ENCODE measurements around the gene SH2D6.
A peak's percentile ranks its signal among the peaks of the same experiment; 100 is the strongest.
"Not testable (repeated sequence)": the region's sequence is repeated elsewhere in the genome, so short reads cannot be mapped to it uniquely, and the experiment has no call there.

SH2D6 gene

GRCh38 chr2:85401844-85402243 lies 16.7 kb upstream of the SH2D6 start:
- no peak overlapping the region for H3K4me3 ChIP-seq (replicated peaks in 1 of 2; ENCODE audit: low read depth in 2 of 2, low read length in 2 of 2)
- no peak for TF ChIP-seq CTCF (IDR thresholded peaks at IDR 0.05; ENCODE audit: low read depth, low read length)
- DNase-seq (ENCODE audit: low read depth in 2 of 2) = no peak

- H3K4me3 ChIP-seq (replicated peaks in 1 of 2; ENCODE audit: low read depth in 2 of 2, low read length in 2 of 2) = no peak overlapping the region
- TF ChIP-seq CTCF (IDR thresholded peaks at IDR 0.05; ENCODE audit: low read depth, low read length) = no peak
- DNase-seq (ENCODE audit: low read depth in 2 of 2) = peak in 1 of 2 donors; percentile 24
Measured at GRCh38 chr2:85405201-85406059, 13.1 kb upstream of the SH2D6 start.

- no peak for DNase-seq (ENCODE audit: low read depth in 2 of 2)
- H3K4me3 ChIP-seq (replicated peaks in 1 of 2; ENCODE audit: low read depth in 2 of 2, low read length in 2 of 2) = no peak within 1 kb of the TSS
- TF ChIP-seq CTCF (IDR thresholded peaks at IDR 0.05; ENCODE audit: low read depth, low read length) = no peak
Measured at GRCh38 chr2:85409845-85410583, 8.5 kb upstream of the SH2D6 start, which contains the start of gene CAPG. TSS of gene CAPG (minus strand) at chr2:85410366. CDS start at chr2:85402145, 8,221 bp downstream.

- TF ChIP-seq CTCF (IDR thresholded peaks at IDR 0.05; ENCODE audit: low read depth, low read length) = no peak
- no peak for DNase-seq (ENCODE audit: low read depth in 2 of 2)
- no peak overlapping the region for H3K4me3 ChIP-seq (replicated peaks in 1 of 2; ENCODE audit: low read depth in 2 of 2, low read length in 2 of 2)
Measured at GRCh38 chr2:85410584-85411404, 7.7 kb upstream of the SH2D6 start.

GRCh38 chr2:85411405-85411748 lies 7.1 kb upstream of the SH2D6 start:
- no peak for DNase-seq (ENCODE audit: low read depth in 2 of 2)
- no peak overlapping the region for H3K4me3 ChIP-seq (replicated peaks in 1 of 2; ENCODE audit: low read depth in 2 of 2, low read length in 2 of 2)
- TF ChIP-seq CTCF (IDR thresholded peaks at IDR 0.05; ENCODE audit: low read depth, low read length) = no peak

- peak overlapping the region; percentile 58 to 60 for H3K4me3 ChIP-seq (replicated peaks in 1 of 2; ENCODE audit: low read depth in 2 of 2, low read length in 2 of 2)
- peak; percentile 32 to 47 for DNase-seq (ENCODE audit: low read depth in 2 of 2)
- TF ChIP-seq CTCF (IDR thresholded peaks at IDR 0.05; ENCODE audit: low read depth, low read length) = no peak
Measured at GRCh38 chr2:85413592-85414420, 4.7 kb upstream of the SH2D6 start.

- not testable (repeated sequence) for DNase-seq (ENCODE audit: low read depth in 2 of 2); H3K4me3 ChIP-seq (replicated peaks in 1 of 2; ENCODE audit: low read depth in 2 of 2, low read length in 2 of 2)
Measured at GRCh38 chr2:85414421-85414759, 4.1 kb upstream of the SH2D6 start.
